Measurements from ENCODE around the gene ADPRH.
"Not testable (repeated sequence)": the region's sequence is repeated elsewhere in the genome, so short reads cannot be mapped to it uniquely, and the experiment has no call there.

Gene ADPRH

GRCh38 chr3:119592861-119593260 is 13.6 kb downstream of the ADPRH start:
- in situ Hi-C loops (cut with HindIII; ENCODE audit: low pct_unique_long_range_greater_than_20kb, low sequenced_read_pairs) = no loop called here
- no peak for TF ChIP-seq JUND (IDR thresholded peaks at IDR 0.05; ENCODE audit: low read depth)
- DNase-seq (ENCODE audit: low read depth in 1 of 2, low spot score in 1 of 2) = no peak

- DNase-seq (ENCODE audit: low read depth in 1 of 2, low spot score in 1 of 2) = no peak
- no peak for TF ChIP-seq JUND (IDR thresholded peaks at IDR 0.05; ENCODE audit: low read depth)
- in situ Hi-C loops (cut with HindIII; ENCODE audit: low pct_unique_long_range_greater_than_20kb, low sequenced_read_pairs) = no loop called here
These were observed 14.8 kb downstream of the ADPRH start for GRCh38 chr3:119594066-119594465.

GRCh38 chr3:119594929-119595328 is 15.6 kb downstream of the ADPRH start:
- in situ Hi-C loops (cut with HindIII; ENCODE audit: low pct_unique_long_range_greater_than_20kb, low sequenced_read_pairs); DNase-seq (ENCODE audit: low read depth in 1 of 2, low spot score in 1 of 2): not testable (repeated sequence)

GRCh38 chr3:119595639-119596334 is 16.5 kb downstream of the ADPRH start:
- no peak for DNase-seq (ENCODE audit: low read depth in 1 of 2, low spot score in 1 of 2)
- in situ Hi-C loops (cut with HindIII; ENCODE audit: low pct_unique_long_range_greater_than_20kb, low sequenced_read_pairs) = no loop called here

GRCh38 chr3:119596398-119596797 is 17.1 kb downstream of the ADPRH start:
- no peak for TF ChIP-seq JUND (IDR thresholded peaks at IDR 0.05; ENCODE audit: low read depth)
- in situ Hi-C loops (cut with HindIII; ENCODE audit: low pct_unique_long_range_greater_than_20kb, low sequenced_read_pairs) = no loop called here
- DNase-seq (ENCODE audit: low read depth in 1 of 2, low spot score in 1 of 2) = no peak

More at GRCh38 chr3:119595639-119596334, 16.5 kb downstream of the ADPRH start:
- no peak for TF ChIP-seq JUND (IDR thresholded peaks at IDR 0.05; ENCODE audit: low read depth)

GRCh38 chr3:119597548-119598288 is 18.4 kb downstream of the ADPRH start, which contains the start of gene PLA1A:
Gene PLA1A, plus strand, starts transcription at chr3:119597885. Its CDS starts 29 bp downstream, at chr3:119597914.
- TF ChIP-seq JUND (IDR thresholded peaks at IDR 0.05; ENCODE audit: low read depth) = no peak
- no peak for DNase-seq (ENCODE audit: low read depth in 1 of 2, low spot score in 1 of 2)
- in situ Hi-C loops (cut with HindIII; ENCODE audit: low pct_unique_long_range_greater_than_20kb, low sequenced_read_pairs) = no loop called here

- TF ChIP-seq JUND (IDR thresholded peaks at IDR 0.05; ENCODE audit: low read depth) = no peak
- no peak for DNase-seq (ENCODE audit: low read depth in 1 of 2, low spot score in 1 of 2)
- in situ Hi-C loops (cut with HindIII; ENCODE audit: low pct_unique_long_range_greater_than_20kb, low sequenced_read_pairs) = no loop called here
These were observed 19.3 kb downstream of the ADPRH start for GRCh38 chr3:119598410-119599098.

- DNase-seq (ENCODE audit: low read depth in 1 of 2, low spot score in 1 of 2) = no peak
- in situ Hi-C loops (cut with HindIII; ENCODE audit: low pct_unique_long_range_greater_than_20kb, low sequenced_read_pairs) = no loop called here
- no peak for TF ChIP-seq JUND (IDR thresholded peaks at IDR 0.05; ENCODE audit: low read depth)
These were observed 20.4 kb downstream of the ADPRH start for GRCh38 chr3:119599558-119600174.

GRCh38 chr3:119600732-119601131 is 21.4 kb downstream of the ADPRH start:
- in situ Hi-C loops (cut with HindIII; ENCODE audit: low pct_unique_long_range_greater_than_20kb, low sequenced_read_pairs) = no loop called here
- DNase-seq (ENCODE audit: low read depth in 1 of 2, low spot score in 1 of 2) = no peak
- no peak for TF ChIP-seq JUND (IDR thresholded peaks at IDR 0.05; ENCODE audit: low read depth)

GRCh38 chr3:119601154-119601553 is 21.9 kb downstream of the ADPRH start:
- no peak for TF ChIP-seq JUND (IDR thresholded peaks at IDR 0.05; ENCODE audit: low read depth)
- in situ Hi-C loops (cut with HindIII; ENCODE audit: low pct_unique_long_range_greater_than_20kb, low sequenced_read_pairs) = no loop called here

GRCh38 chr3:119602676-119603075 is 23.4 kb downstream of the ADPRH start:
- in situ Hi-C loops (cut with HindIII; ENCODE audit: low pct_unique_long_range_greater_than_20kb, low sequenced_read_pairs) = no loop called here
- no peak for TF ChIP-seq JUND (IDR thresholded peaks at IDR 0.05; ENCODE audit: low read depth)
- DNase-seq (ENCODE audit: low read depth in 1 of 2, low spot score in 1 of 2) = no peak

More at GRCh38 chr3:119601154-119601553, 21.9 kb downstream of the ADPRH start:
- no peak for DNase-seq (ENCODE audit: low read depth in 1 of 2, low spot score in 1 of 2)

GRCh38 chr3:119604878-119605277 is 25.6 kb downstream of the ADPRH start:
- in situ Hi-C loops (cut with HindIII; ENCODE audit: low pct_unique_long_range_greater_than_20kb, low sequenced_read_pairs) = no loop called here
- TF ChIP-seq JUND (IDR thresholded peaks at IDR 0.05; ENCODE audit: low read depth) = no peak
- no peak for DNase-seq (ENCODE audit: low read depth in 1 of 2, low spot score in 1 of 2)

All from T47D (cell line).